Neural progenitor cell (in vitro differentiated cells): ENCODE results near the gene HHEX. TPM values are rescaled to one million over a fixed set of nuclear protein-coding genes. Genes with fewer than 3 reads are reported as not detected.

Source experiments
- DNase-seq: peaks from one replicate; pipeline ENCODE4 v3.0.0-alpha.2; 2016; ENCODE audit warnings: low spot score
- H2AFZ ChIP-seq: fragments of 200-600 bp; sonication (generic); replicated peaks from 2 replicates; pipeline ENCODE4 v1.6.1; 2016; ENCODE audit warnings: antibody characterized with exemption
- H3F3A ChIP-seq: fragments of 200-600 bp; sonication (generic); 2 replicates; pipeline ENCODE4 v1.6.1; 2016; ENCODE audit warnings: antibody characterized with exemption, low read depth
- H3K27ac ChIP-seq: fragments of 200-600 bp; sonication (generic); 2 replicates; pipeline ENCODE4 v1.5.1; 2016; ENCODE audit warnings: mild to moderate bottlenecking
- H3K27me3 ChIP-seq: fragments of 200-600 bp; sonication (generic); 2 replicates; pipeline ENCODE4 v1.6.1; 2016; ENCODE audit warnings: mild to moderate bottlenecking, moderate library complexity
- H3K36me3 ChIP-seq: fragments of 200-600 bp; sonication (generic); 2 replicates; pipeline ENCODE4 v1.5.1; 2016
- H3K4me1 ChIP-seq: fragments of 200-600 bp; sonication (generic); 2 replicates; pipeline ENCODE4 v1.6.1; 2016; ENCODE audit warnings: mixed run types
- H3K4me2 ChIP-seq: fragments of 200-600 bp; sonication (generic); 2 replicates; pipeline ENCODE4 v1.6.1; 2016
- H3K4me3 ChIP-seq: fragments of 200-600 bp; sonication (generic); 2 replicates; pipeline ENCODE4 v1.5.1; 2016
- H3K79me2 ChIP-seq: fragments of 200-600 bp; sonication (generic); 2 replicates; pipeline ENCODE4 v1.6.1; 2016; ENCODE audit warnings: low read depth
- H3K9ac ChIP-seq: fragments of 200-600 bp; sonication (generic); 2 replicates; pipeline ENCODE4 v1.6.1; 2016
- H3K9me3 ChIP-seq: fragments of 200-600 bp; sonication (generic); 2 replicates; pipeline ENCODE4 v1.5.1; 2016; ENCODE audit warnings: low read depth
- H4K20me1 ChIP-seq: fragments of 200-600 bp; sonication (generic); 2 replicates; pipeline ENCODE4 v1.6.1; 2016; ENCODE audit warnings: low read depth
- H3K27ac Mint-ChIP-seq: 3 replicates; pipeline ENCODE4 v1.8.0; 2021; ENCODE audit warnings: mixed read lengths
- H3K27me3 Mint-ChIP-seq: 2 replicates; pipeline ENCODE4 v1.8.0; 2022; ENCODE audit warnings: low read depth, mild to moderate bottlenecking, inconsistent platforms, moderate library complexity, mixed read lengths; ENCODE audit not compliant: insufficient read depth
- H3K36me3 Mint-ChIP-seq: 3 replicates; pipeline ENCODE4 v1.8.0; 2021; ENCODE audit warnings: mixed read lengths
- H3K4me1 Mint-ChIP-seq: 3 replicates; pipeline ENCODE4 v1.8.0; 2021; ENCODE audit warnings: mixed read lengths
- H3K4me3 Mint-ChIP-seq: 3 replicates; pipeline ENCODE4 v1.8.0; 2021; ENCODE audit warnings: mild to moderate bottlenecking, moderate library complexity, mixed read lengths
- H3K9me3 Mint-ChIP-seq: 3 replicates; pipeline ENCODE4 v1.8.0; 2020; ENCODE audit warnings: mixed read lengths
- CTCF ChIP-seq: fragments of 200-600 bp; sonication (generic); IDR thresholded peaks from 2 replicates; pipeline ENCODE4 v1.5.1; 2017; ENCODE audit warnings: antibody characterized with exemption, mild to moderate bottlenecking
- EZH2 ChIP-seq: fragments of 200-600 bp; sonication (generic); IDR thresholded peaks from 2 replicates; pipeline ENCODE4 v1.6.1; 2017; ENCODE audit warnings: antibody characterized with exemption, mild to moderate bottlenecking, moderate library complexity
- EZH2phosphoT487 ChIP-seq: fragments of 200-600 bp; sonication (generic); IDR thresholded peaks from 2 replicates; pipeline ENCODE4 v1.6.1; 2017; ENCODE audit warnings: antibody characterized with exemption
- total RNA-seq: library from RNA; depleted of rRNA; stranded (reverse); fragments of >200 nt; gene quantifications from 2 replicates; pipeline ENCODE4 v1.2.3, GENCODE V29; 2015; ENCODE audit warnings: low replicate concordance

HHEX gene
- total RNA-seq, 1 donor from 2014 or later: not detected

GRCh38 chr10:92696606-92697383, 7.0 kb downstream of the HHEX start:
- peaks cover 73% of the 10 kb centered on the region for H3K27me3 Mint-ChIP-seq
- peaks cover 17% of the 10 kb centered on the region for H3K4me1 Mint-ChIP-seq

GRCh38 chr10:92697663-92698511, 8.1 kb downstream of the HHEX start:
- Mint-ChIP-seq H3K27me3 (peaks cover 62% of the 10 kb centered on the region), H3K4me3 (no peak overlapping the region)

More at GRCh38 chr10:92696606-92697383, 7.0 kb downstream of the HHEX start:
- H3K27me3 ChIP-seq: peaks cover 100% of the 10 kb centered on the region
- H3K36me3 ChIP-seq: no peaks in the 10 kb centered on the region
- TF ChIP-seq CTCF (no peak), EZH2phosphoT487 (no peak), EZH2 (no peak)
- H3K4me1 ChIP-seq: peaks cover 2% of the 10 kb centered on the region
- H3K79me2 ChIP-seq: no peaks in the 10 kb centered on the region
- Mint-ChIP-seq H3K36me3 (no peaks in the 10 kb centered on the region), H3K4me3 (no peak overlapping the region), H3K9me3 (no peaks in the 10 kb centered on the region), H3K27ac (no peak overlapping the region)
- no peak overlapping the region for H3K27ac ChIP-seq
- H3K9me3 ChIP-seq: no peaks in the 10 kb centered on the region
- DNase-seq: peak; percentile 6
- H3F3A ChIP-seq: peaks cover 17% of the 10 kb centered on the region
- no peak overlapping the region for H3K9ac ChIP-seq
- no peak overlapping the region for H3K4me3 ChIP-seq
- peaks cover 41% of the 10 kb centered on the region for H4K20me1 ChIP-seq
- H3K4me2 ChIP-seq: no peak overlapping the region
- no peak overlapping the region for H2AFZ ChIP-seq

DNA sequence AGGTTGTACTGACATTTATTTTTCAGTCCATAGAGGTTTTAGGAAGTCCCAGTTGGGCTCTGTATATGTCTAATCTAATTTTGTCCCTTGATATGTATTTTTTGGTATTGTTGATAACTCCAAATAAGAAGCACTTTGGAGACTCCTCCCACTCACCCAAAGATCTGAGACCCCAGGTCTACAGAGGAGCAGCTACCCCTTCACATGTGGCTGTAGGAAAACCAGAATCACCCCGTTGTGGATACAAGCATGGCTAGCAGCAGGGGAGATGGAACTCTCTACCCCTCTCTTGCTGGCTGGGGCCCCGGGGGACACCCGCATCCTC, 9.4 kb downstream of the HHEX start:
- no peak overlapping the region for H3K27ac Mint-ChIP-seq
- Histone ChIP-seq H3K9me3 (no peaks in the 10 kb centered on the region), H3K79me2 (no peaks in the 10 kb centered on the region), H3K4me3 (peak overlapping the region; percentile 5), H3K27me3 (peaks cover 96% of the 10 kb centered on the region), H4K20me1 (peaks cover 18% of the 10 kb centered on the region), H2AFZ (no peak overlapping the region), H3K4me1 (no peaks in the 10 kb centered on the region), H3K9ac (no peak overlapping the region), H3K36me3 (no peaks in the 10 kb centered on the region), H3K27ac (no peak overlapping the region), H3F3A (no peaks in the 10 kb centered on the region), H3K4me2 (peak overlapping the region; percentile 62)
- peak overlapping the region; percentile 80 for H3K4me3 Mint-ChIP-seq
- peaks cover 10% of the 10 kb centered on the region for H3K4me1 Mint-ChIP-seq
- H3K36me3 Mint-ChIP-seq: no peaks in the 10 kb centered on the region
- H3K27me3 Mint-ChIP-seq: peaks cover 53% of the 10 kb centered on the region
- H3K9me3 Mint-ChIP-seq: no peaks in the 10 kb centered on the region
- DNase-seq: no peak
- TF ChIP-seq EZH2 (no peak), EZH2phosphoT487 (no peak), CTCF (no peak)

More at GRCh38 chr10:92697663-92698511, 8.1 kb downstream of the HHEX start:
- Histone ChIP-seq H3K27me3 (peaks cover 98% of the 10 kb centered on the region), H4K20me1 (peaks cover 30% of the 10 kb centered on the region), H2AFZ (no peak overlapping the region), H3K4me3 (no peak overlapping the region), H3K36me3 (no peaks in the 10 kb centered on the region), H3K9ac (no peak overlapping the region), H3K4me1 (no peaks in the 10 kb centered on the region), H3K4me2 (no peak overlapping the region), H3K9me3 (no peaks in the 10 kb centered on the region), H3F3A (peaks cover 6% of the 10 kb centered on the region), H3K27ac (no peak overlapping the region), H3K79me2 (no peaks in the 10 kb centered on the region)
- no peak for DNase-seq
- Mint-ChIP-seq H3K36me3 (no peaks in the 10 kb centered on the region), H3K9me3 (no peaks in the 10 kb centered on the region), H3K4me1 (peaks cover 10% of the 10 kb centered on the region), H3K27ac (no peak overlapping the region)
- TF ChIP-seq EZH2phosphoT487: no peak
- no peak for TF ChIP-seq CTCF
- TF ChIP-seq EZH2: peak; percentile 21
